Measurements from ENCODE around the gene PIMREG.

The PIMREG gene

DNA sequence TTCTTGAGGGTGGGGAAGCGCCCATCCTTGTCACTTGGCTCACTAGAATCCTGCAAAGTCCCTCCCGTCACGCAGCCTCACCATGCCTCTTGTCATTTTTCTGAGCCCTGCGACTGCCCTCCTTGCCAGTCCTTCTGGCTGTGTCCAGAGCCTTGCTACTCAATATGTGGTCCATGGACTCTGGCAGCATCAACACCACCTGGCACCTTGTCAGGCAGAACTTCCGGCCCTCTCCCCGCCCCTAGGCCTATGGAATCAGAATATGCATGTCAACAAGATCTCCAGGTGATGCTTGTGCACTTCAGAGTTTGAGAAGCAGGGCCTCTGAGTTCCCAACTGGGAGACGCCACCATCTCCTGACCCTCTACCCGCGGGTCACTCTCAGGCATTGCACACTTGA lies 12.1 kb downstream of the PIMREG start:
- DNase-seq (ENCODE audit: extremely low read depth, low read depth) = no peak

DNA sequence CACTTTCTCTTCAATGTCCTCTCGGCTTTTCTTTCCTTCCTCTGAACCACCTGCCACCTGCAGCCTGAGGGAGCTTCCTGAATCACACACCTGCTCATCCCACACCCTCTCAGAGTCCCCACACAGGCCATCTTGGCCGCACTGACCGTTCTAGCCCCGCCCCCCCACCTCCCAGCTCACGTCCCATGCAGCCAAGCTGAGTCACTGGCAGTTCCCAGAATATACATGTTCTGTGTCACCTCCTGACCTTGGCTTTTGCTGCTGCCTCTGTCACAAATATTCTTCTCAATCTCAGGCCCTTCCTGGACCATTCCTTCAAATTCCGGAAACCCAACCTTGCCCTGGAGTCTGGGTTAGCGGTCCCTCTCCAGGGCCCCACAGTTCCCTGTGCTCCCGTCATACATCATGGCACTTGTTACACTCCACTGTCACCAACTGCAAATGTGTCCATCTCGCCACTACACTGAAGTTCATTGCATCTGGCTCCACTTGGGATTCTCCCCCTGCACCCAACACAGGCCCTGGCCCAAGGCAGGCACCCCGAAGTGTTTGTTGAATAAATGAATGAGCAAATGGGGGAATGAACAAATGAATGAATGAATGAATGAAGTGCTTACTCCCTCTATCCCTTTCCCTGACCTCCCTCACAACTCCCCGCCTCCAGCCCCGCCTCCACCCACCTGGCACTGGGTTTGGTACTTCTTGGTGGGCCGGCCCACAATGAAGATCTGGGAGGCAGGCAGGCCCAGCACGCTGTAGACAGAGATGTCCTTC lies 12.8 kb downstream of the PIMREG start:
- DNase-seq (ENCODE audit: extremely low read depth, low read depth) = peak; percentile 8
- TF ChIP-seq, protein P1, sequence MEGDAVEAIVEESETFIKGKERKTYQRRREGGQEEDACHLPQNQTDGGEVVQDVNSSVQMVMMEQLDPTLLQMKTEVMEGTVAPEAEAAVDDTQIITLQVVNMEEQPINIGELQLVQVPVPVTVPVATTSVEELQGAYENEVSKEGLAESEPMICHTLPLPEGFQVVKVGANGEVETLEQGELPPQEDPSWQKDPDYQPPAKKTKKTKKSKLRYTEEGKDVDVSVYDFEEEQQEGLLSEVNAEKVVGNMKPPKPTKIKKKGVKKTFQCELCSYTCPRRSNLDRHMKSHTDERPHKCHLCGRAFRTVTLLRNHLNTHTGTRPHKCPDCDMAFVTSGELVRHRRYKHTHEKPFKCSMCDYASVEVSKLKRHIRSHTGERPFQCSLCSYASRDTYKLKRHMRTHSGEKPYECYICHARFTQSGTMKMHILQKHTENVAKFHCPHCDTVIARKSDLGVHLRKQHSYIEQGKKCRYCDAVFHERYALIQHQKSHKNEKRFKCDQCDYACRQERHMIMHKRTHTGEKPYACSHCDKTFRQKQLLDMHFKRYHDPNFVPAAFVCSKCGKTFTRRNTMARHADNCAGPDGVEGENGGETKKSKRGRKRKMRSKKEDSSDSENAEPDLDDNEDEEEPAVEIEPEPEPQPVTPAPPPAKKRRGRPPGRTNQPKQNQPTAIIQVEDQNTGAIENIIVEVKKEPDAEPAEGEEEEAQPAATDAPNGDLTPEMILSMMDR (IDR thresholded peaks at IDR 0.05; ENCODE audit: low read depth, low read length) = no peak

More for the DNA sequence above, 12.1 kb downstream of the PIMREG start:
- TF ChIP-seq, protein P1 (IDR thresholded peaks at IDR 0.05; ENCODE audit: low read depth, low read length) = no peak

DNA sequence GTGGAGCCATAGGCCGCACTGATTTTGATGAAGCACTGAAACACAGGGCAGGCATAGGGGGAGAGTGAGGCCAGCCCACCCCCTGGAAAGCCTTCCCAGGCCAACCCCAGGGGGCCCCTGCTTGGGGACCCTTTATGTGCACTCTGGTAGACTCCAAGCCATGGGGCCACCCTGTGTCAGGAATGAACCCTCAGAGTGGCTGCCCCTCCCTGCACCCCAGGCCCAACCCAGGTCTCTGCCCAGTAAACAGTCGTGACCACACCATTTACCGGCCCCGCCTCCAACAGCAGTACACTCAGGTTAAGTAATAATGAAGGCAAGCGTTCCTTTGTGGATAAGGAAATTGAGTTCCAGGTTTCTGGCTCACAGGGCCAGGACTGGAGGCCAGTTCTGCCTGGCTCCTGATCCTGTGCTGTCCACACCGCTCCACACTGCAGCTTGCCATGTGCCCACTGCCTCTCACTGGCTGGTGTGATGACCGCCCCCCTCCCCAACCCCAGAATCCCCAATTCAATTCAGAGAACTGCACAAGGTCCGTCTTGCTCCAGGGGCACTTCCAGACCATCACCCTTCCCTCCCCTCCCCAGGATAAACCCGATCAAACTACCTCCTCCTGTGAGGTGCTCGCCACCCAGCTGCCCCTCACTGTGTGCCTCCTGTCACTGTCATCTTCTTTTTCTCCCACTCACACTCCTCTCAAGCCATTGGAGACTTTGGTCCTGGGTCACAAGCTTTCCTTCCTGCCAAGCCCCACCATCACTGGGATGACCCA lies 13.6 kb downstream of the PIMREG start:
- DNase-seq (ENCODE audit: extremely low read depth, low read depth) = no peak
- TF ChIP-seq, protein P1 (IDR thresholded peaks at IDR 0.05; ENCODE audit: low read depth, low read length) = no peak

DNA sequence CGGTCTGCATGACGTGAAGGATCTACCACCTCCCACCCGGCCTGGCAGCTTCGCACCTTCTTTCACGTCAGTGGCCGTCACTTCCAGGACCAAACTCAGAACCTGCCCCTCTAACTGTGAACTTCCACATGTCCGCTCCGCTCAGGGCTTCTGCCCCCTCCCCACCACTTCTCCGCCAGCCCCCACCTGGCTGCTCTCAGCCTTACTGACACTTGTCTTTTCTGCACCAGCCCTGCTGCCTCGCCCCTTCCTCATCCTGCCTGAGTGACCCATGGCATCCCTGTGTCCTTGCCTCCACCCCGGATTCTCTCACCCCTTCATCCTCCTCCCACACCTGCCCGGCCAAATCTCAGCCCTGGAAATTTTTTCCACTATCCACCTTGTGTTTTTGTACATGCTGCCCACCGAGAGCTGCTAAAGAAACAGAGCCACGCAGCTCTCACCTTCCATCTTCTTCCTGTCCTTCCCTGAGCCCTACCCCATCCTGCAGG lies 14.2 kb downstream of the PIMREG start:
- TF ChIP-seq, protein P1 (IDR thresholded peaks at IDR 0.05; ENCODE audit: low read depth, low read length) = no peak
- no peak for DNase-seq (ENCODE audit: extremely low read depth, low read depth)

DNA sequence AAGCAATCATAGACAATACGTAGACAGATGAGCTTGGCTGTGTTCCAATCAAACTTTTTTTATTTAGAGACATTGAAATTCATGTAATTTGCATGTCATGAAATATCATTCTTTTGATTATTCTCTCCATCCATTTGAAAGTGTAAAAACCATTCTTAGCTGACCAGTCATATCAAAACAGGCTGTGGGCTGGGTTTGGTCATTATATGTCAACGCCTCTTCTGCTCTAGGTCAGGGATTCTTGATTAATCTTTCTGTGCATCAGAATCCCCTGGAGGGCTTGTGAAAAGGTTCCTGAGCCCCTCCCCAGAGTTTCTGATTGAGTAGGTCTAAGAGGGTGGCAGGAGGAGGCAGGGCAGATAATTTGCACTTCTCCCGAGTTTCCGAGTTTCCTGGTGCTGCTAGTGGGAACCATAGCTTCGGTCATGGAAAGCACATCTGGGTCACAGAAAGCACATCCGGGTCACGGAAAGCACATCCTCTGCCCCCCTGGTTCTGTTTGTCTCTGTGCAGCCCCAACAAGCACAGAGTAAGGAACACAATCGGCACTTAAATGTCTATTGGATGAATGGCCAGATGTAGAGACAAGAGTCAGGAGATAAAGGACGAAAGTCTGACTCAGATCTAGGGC lies 16.4 kb downstream of the PIMREG start:
- DNase-seq (ENCODE audit: extremely low read depth, low read depth) = no peak
- TF ChIP-seq, protein P1 (IDR thresholded peaks at IDR 0.05; ENCODE audit: low read depth, low read length) = no peak

DNA sequence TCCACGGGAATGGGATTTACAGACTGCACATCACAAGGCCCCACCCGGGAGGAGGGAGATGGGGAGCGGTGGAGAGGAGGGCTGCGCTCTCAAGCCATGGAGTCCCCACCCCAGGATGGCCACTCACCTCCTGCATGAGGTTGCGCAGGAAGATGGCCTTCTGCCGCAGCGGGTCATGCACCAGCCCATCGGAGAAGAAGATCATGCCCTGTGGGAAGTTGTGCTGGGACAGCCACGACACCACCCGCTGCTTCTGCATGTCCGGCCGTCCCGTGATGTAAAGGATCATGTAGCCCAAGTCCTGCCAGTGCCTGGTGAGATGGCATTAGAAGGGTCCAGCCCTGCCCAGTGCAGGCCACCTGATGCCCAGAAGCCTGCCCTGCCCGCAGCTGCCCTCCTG lies 17.0 kb downstream of the PIMREG start:
- no peak for DNase-seq (ENCODE audit: extremely low read depth, low read depth)
- TF ChIP-seq, protein P1 (IDR thresholded peaks at IDR 0.05; ENCODE audit: low read depth, low read length) = no peak

Data from AG09319 (cell line).